ENCODE data around the gene UBE2F.
"Not testable (repeated sequence)": the region's sequence is repeated elsewhere in the genome, so short reads cannot be mapped to it uniquely, and the experiment has no call there.

Gene UBE2F

GRCh38 chr2:237946423-237946822 lies 20.4 kb upstream of the UBE2F start:
- DNase-seq = no peak

GRCh38 chr2:237951354-237951753 lies 15.5 kb upstream of the UBE2F start:
- DNase-seq = not testable (repeated sequence)

- DNase-seq = no peak
Measured at GRCh38 chr2:237951878-237952277, 14.9 kb upstream of the UBE2F start.

GRCh38 chr2:237952851-237953250 lies 14.0 kb upstream of the UBE2F start:
- no peak for DNase-seq

- no peak for DNase-seq
Measured at GRCh38 chr2:237955640-237956401, 11.0 kb upstream of the UBE2F start.

- DNase-seq = no peak
Measured at GRCh38 chr2:237956402-237956736, 10.4 kb upstream of the UBE2F start.

- no peak for DNase-seq
Measured at GRCh38 chr2:237961637-237962036, 5.2 kb upstream of the UBE2F start.

GRCh38 chr2:237962432-237963084 lies 4.3 kb upstream of the UBE2F start:
- no peak for DNase-seq

GRCh38 chr2:237963490-237963991 lies 3.3 kb upstream of the UBE2F start:
- DNase-seq = not testable (repeated sequence)

- DNase-seq = no peak
Measured at GRCh38 chr2:237964194-237964577, 2.6 kb upstream of the UBE2F start.

- DNase-seq = no peak
Measured at GRCh38 chr2:237964578-237965404, 2.0 kb upstream of the UBE2F start.

- DNase-seq = not testable (repeated sequence)
Measured at GRCh38 chr2:237965844-237966243, 970 bp upstream of the UBE2F start.

GRCh38 chr2:237966250-237966564 lies 607 bp upstream of the UBE2F start:
- no peak for DNase-seq

- DNase-seq = no peak
Measured at GRCh38 chr2:237967463-237967951, 693 bp downstream of the UBE2F start.

GRCh38 chr2:237968048-237968862 lies 1.4 kb downstream of the UBE2F start:
- peak; percentile 2 for DNase-seq

- DNase-seq = no peak
Measured at GRCh38 chr2:237971661-237972060, 4.8 kb downstream of the UBE2F start.

- no peak for DNase-seq
Measured at GRCh38 chr2:237972211-237972610, 5.4 kb downstream of the UBE2F start.

- no peak for DNase-seq
Measured at GRCh38 chr2:237972936-237973335, 6.1 kb downstream of the UBE2F start.

GRCh38 chr2:237977380-237977779 lies 10.6 kb downstream of the UBE2F start:
- no peak for DNase-seq

- DNase-seq = no peak
Measured at GRCh38 chr2:237978058-237978712, 11.4 kb downstream of the UBE2F start.

- DNase-seq = no peak
Measured at GRCh38 chr2:237979331-237979730, 12.5 kb downstream of the UBE2F start.

- no peak for DNase-seq
Measured at GRCh38 chr2:237980087-237980486, 13.3 kb downstream of the UBE2F start.
